Panc1 (cell line): Measurements from ENCODE around the gene CEP55. TPM values are rescaled to one million over a fixed set of nuclear protein-coding genes. Genes with fewer than 3 reads are reported as not detected.

Experiments used
- ATAC-seq: fragments of 200-7000 bp; cut with Tn5 transposase; 2 replicates; pipeline ENCODE4 v1.9.1; 2020; ENCODE audit warnings: mild to moderate bottlenecking, moderate library complexity
- BruUV-seq: library from RNA; stranded (reverse); fragments of 400-500 nt; replicated peaks from 2 replicates; lab custom pipeline; 2021; lab: Mats Ljungman, UMichigan
- CTCF ChIA-PET: fragments of 300-600 bp; sonication (Branson Sonifier 250); formaldehyde crosslinking; loops from one replicate; lab custom pipeline; 2022; ENCODE audit warnings: antibody characterized with exemption; lab: Charles Lee
- POLR2A ChIA-PET: fragments of 300-600 bp; sonication (Branson Sonifier 250); formaldehyde crosslinking; loops from one replicate; lab custom pipeline; 2022; ENCODE audit warnings: antibody characterized with exemption; lab: Charles Lee
- DNase-seq: peaks from one replicate; pipeline ENCODE4 v3.0.0-alpha.2; 2010; ENCODE audit warnings: low read depth, low spot score
- H3K27ac ChIP-seq: 2 replicates; pipeline ENCODE4 v1.5.1; 2011; ENCODE audit warnings: mild to moderate bottlenecking, low read length, inconsistent platforms
- H3K27me3 ChIP-seq: fragments of 200-500 bp; sonication (Bioruptor generic); 2 replicates; pipeline ENCODE4 v1.6.0; 2014; ENCODE audit warnings: low read length, inconsistent platforms; ENCODE audit not compliant: control insufficient read depth, insufficient read depth
- H3K36me3 ChIP-seq: fragments of 200-500 bp; sonication (Bioruptor generic); 2 replicates; pipeline ENCODE4 v1.5.1; 2014; ENCODE audit warnings: inconsistent platforms, mild to moderate bottlenecking, low read length, moderate library complexity; ENCODE audit not compliant: control insufficient read depth, insufficient read depth
- H3K4me1 ChIP-seq: 2 replicates; pipeline ENCODE4 v1.5.1; 2011; ENCODE audit warnings: inconsistent platforms, mild to moderate bottlenecking, low read length, moderate library complexity; ENCODE audit not compliant: control insufficient read depth, insufficient read depth
- H3K4me3 ChIP-seq, 2 experiments: 2 replicates each; pipeline ENCODE4 v1.5.1; 2011 to 2012; ENCODE audit warnings: low read depth in 2 of 2, low read length in 2 of 2, mild to moderate bottlenecking in 2 of 2, inconsistent platforms in 1 of 2, moderate library complexity in 1 of 2
- H3K9me3 ChIP-seq: fragments of 200-500 bp; sonication (Bioruptor generic); 2 replicates; pipeline ENCODE4 v1.5.1; 2014; ENCODE audit warnings: low read depth, mild to moderate bottlenecking, inconsistent platforms, low read length, moderate library complexity; ENCODE audit not compliant: control insufficient read depth, insufficient read depth
- POLR2AphosphoS5 ChIP-seq: IDR thresholded peaks from 2 replicates; pipeline ENCODE4 v1.6.1; 2012; ENCODE audit warnings: mild to moderate bottlenecking, low read depth, low read length, moderate library complexity
- REST ChIP-seq, 2 experiments: IDR thresholded peaks; 2 replicates each; pipeline ENCODE4 v1.6.1; 2011 to 2012; ENCODE audit warnings: low read depth in 2 of 2, control low read depth in 1 of 2, low read length in 1 of 2, mild to moderate bottlenecking in 1 of 2, moderate library complexity in 1 of 2; ENCODE audit not compliant: insufficient read depth in 1 of 2
- SIN3A ChIP-seq: IDR thresholded peaks from 2 replicates; pipeline ENCODE4 v1.6.1; 2012; ENCODE audit warnings: low read depth, mild to moderate bottlenecking, low read length, moderate library complexity, borderline replicate concordance; ENCODE audit not compliant: insufficient read depth
- TCF7L2 ChIP-seq: IDR thresholded peaks from 2 replicates; pipeline ENCODE4 v1.6.1; 2011; ENCODE audit warnings: mild to moderate bottlenecking, low read depth, low read length, inconsistent platforms
- in situ Hi-C: cut with HindIII; loops from 2 replicates; pipeline ENCODE4 v1.10.0; 2016; ENCODE audit warnings: low sequenced_read_pairs, low pct_unique_long_range_greater_than_20kb
- intact Hi-C: fragments of 100-400 bp; cut with micrococcal nuclease; formaldehyde crosslinking; loops from one replicate; pipeline ENCODE4 v1.10.0; 2022; ENCODE audit not compliant: unreplicated experiment
- total RNA-seq: library from RNA; stranded (reverse); gene quantifications from one replicate; pipeline ENCODE4 v1.2.1, GENCODE V29; 2021; ENCODE audit not compliant: unreplicated experiment
- TF ChIP-seq, protein P1 (sequence below): fragments of 450-650 bp; IDR thresholded peaks from 2 replicates; pipeline ENCODE4 v1.5.1; 2017; ENCODE audit warnings: mild to moderate bottlenecking

The CEP55 gene
- total RNA-seq, 1 experiment from 2014 or later, result 96.4 TPM

DNA sequence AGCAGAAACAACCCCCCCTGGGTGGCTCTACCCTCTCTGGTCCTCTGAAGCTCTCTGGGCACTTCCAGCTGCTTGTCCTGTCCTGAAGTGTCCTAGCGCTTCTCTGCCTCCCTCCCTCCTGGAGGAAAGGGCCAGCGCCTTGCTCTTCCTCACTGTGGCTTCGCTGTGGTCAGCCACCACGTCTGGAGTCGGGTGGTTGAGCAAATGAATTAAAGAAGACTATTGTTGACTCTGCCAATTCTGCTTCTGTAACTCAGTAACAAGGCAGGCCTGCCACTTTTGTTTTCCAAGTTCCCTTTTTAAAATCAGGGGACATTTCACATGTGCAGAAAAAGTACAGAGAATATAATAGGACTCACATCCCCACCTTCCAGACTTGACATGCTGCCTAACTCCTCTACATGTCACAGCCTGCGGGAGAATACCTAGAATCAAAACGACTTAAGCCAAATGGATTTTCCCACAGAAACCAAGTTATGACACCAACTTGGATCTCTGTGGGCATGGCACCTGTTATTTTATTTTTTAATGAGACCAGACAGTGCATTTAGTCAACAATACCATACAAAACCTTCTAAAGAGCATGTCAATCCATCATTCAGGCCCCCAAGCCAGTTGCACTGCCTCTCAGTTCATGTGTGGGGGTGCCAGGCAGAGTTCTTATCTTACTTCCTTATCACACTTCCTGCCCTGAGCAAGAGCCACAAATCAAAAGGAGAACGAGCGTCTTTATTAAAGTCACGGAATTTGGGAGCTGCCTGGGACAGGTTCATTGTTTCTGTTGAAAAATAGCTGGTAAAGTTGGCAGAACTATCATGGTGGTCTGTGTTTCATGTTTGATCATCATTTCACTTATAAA, 76.9 kb downstream of the CEP55 start:
- DNase-seq, result no peak
- Histone ChIP-seq H3K4me1 (peaks cover 15% of the 10 kb centered on the region), H3K36me3 (no peaks in the 10 kb centered on the region), H3K4me3 (no peak overlapping the region), H3K9me3 (no peaks in the 10 kb centered on the region), H3K27ac (no peak overlapping the region), H3K27me3 (peaks cover 11% of the 10 kb centered on the region)
- CTCF ChIA-PET, result no interaction called here
- in situ Hi-C loops (no loop called here), intact Hi-C loops (no loop called here)
- BruUV-seq, result no TSS peak
- TF ChIP-seq SIN3A (no peak), POLR2AphosphoS5 (no peak), TCF7L2 (no peak)
- TF ChIP-seq, protein P1, sequence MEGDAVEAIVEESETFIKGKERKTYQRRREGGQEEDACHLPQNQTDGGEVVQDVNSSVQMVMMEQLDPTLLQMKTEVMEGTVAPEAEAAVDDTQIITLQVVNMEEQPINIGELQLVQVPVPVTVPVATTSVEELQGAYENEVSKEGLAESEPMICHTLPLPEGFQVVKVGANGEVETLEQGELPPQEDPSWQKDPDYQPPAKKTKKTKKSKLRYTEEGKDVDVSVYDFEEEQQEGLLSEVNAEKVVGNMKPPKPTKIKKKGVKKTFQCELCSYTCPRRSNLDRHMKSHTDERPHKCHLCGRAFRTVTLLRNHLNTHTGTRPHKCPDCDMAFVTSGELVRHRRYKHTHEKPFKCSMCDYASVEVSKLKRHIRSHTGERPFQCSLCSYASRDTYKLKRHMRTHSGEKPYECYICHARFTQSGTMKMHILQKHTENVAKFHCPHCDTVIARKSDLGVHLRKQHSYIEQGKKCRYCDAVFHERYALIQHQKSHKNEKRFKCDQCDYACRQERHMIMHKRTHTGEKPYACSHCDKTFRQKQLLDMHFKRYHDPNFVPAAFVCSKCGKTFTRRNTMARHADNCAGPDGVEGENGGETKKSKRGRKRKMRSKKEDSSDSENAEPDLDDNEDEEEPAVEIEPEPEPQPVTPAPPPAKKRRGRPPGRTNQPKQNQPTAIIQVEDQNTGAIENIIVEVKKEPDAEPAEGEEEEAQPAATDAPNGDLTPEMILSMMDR, result no peak
- POLR2A ChIA-PET, result no interaction called here
- no peak for ATAC-seq

DNA sequence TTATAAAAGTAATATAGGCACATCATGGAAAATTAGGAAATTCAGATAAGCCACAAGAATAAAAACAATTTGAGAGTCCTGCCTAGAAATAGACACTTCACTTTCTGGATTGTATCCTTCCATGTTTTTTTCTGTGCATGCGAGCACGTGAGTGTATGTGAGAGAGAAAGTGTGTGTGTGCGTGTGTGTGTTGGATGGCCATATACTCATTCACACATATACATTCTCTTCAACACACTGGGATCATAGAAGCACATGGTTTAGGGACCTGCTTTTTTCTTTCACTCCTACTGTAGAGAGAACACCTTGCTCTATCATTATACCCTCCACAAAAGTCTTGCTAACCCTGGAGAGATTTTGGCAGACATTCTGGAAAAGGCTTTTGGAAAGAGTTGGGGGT, 77.5 kb downstream of the CEP55 start:
- H3K27me3 ChIP-seq, result peaks cover 5% of the 10 kb centered on the region
- ChIA-PET POLR2A (no interaction called here), CTCF (no interaction called here)
- H3K9me3 ChIP-seq, result no peaks in the 10 kb centered on the region
- no peak overlapping the region for H3K27ac ChIP-seq
- no TSS peak for BruUV-seq
- no peaks in the 10 kb centered on the region for H3K36me3 ChIP-seq
- no peak overlapping the region for H3K4me3 ChIP-seq
- no peak for DNase-seq
- ATAC-seq, result no peak
- intact Hi-C loops, result no loop called here
- peaks cover 19% of the 10 kb centered on the region for H3K4me1 ChIP-seq
- TF ChIP-seq POLR2AphosphoS5 (no peak), SIN3A (no peak), REST (IDR thresholded peaks at IDR 0.05; ENCODE audit: insufficient read depth in 1 of 2, low read depth in 2 of 2, low read length in 1 of 2) (no peak), TCF7L2 (no peak)
- TF ChIP-seq, protein P1, result no peak
- in situ Hi-C loops, result no loop called here
